Measurements from ENCODE around the gene COQ7. TPM values are rescaled to one million over a fixed set of nuclear protein-coding genes. Genes with fewer than 3 reads are reported as not detected.

The COQ7 gene
- total and polyA plus RNA-seq, 2 of the 4 experiments (the other 2 are of a cell fraction): 10.9 to 13.6 TPM

DNA sequence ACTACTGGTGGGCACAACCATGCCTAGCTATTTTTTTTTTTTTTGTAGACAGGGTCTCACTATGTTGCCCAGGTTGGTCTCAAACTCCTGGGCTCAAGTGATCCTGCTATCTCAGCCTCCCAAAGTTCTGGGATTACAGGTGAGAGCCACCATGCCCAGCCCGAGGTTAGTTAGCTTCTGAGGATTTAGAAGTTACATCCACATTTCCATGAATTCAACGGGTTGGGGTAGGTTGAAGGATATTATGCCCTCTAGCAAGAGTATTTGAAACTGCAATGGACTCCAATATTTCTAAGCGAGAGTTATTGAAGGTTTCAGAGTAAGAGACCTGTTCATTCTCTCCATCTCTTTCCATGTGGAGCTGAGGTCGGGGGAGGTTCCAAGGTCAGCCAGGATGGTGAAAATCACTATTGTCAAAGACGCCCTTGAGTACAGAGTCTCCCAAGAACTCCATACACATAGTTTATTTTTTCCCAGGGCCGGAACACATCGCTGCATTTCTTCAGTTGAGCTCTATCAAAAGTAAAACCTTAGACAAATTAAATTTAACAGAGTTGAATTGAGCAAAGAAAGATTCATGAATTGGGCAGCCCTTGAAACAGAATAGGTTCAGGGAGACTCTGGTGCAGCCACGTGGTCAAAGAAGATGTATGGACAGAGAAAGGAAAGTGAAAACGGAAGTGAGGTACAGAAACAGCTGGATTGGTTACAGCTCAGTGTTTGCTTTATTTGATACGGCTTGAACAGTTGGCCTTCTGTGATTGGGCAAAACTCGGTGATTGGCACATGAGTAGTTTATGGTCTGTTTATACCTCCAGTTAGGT lies 27.3 kb downstream of the COQ7 start:
- Histone ChIP-seq H3K56ac (ENCODE audit: extremely low read depth, insufficient read depth, low read length) (no peak overlapping the region), H3K23ac (ENCODE audit: low read depth, low read length) (no peak overlapping the region), H3K4me3 (ENCODE audit: insufficient read depth, low read depth, low read length) (no peak overlapping the region), H3K9ac (ENCODE audit: low read depth, low read length) (no peak overlapping the region), H3K79me1 (ENCODE audit: low read depth in 1 of 2, low read length in 2 of 2) (no peaks in the 10 kb centered on the region), H3K27me3 (ENCODE audit: control insufficient read depth, insufficient read depth, low read length) (no peaks in the 10 kb centered on the region), H3K4me1 (ENCODE audit: control insufficient read depth, insufficient read depth, low read length) (peaks cover 4% of the 10 kb centered on the region; the same call in 1 of the 2 replicates), H3K9me3 (ENCODE audit: control insufficient read depth, insufficient read depth, low read length) (peaks cover 5% of the 10 kb centered on the region), H2AK9ac (replicated peaks; ENCODE audit: low read depth, low read length, poor library complexity) (no peak overlapping the region), H3K14ac (replicated peaks; ENCODE audit: low read depth, low read length) (no peak overlapping the region), H3K9me1 (ENCODE audit: insufficient read depth, low read length) (peaks cover 2% of the 10 kb centered on the region), H4K91ac (ENCODE audit: insufficient read depth, low read depth, low read length) (no peak overlapping the region), H3K4me2 (ENCODE audit: low read depth, low read length) (no peak overlapping the region), H2BK5ac (ENCODE audit: low read depth, low read length, poor library complexity, severe bottlenecking) (no peak overlapping the region), H2AK5ac (ENCODE audit: low read depth, low read length) (0 out of 2 replicates have a peak overlapping the region, but pooled peaks have one; percentile 9), H2BK120ac (ENCODE audit: low read depth, low read length) (no peak overlapping the region), H3K18ac (ENCODE audit: low read depth, low read length) (no peak overlapping the region), H2AFZ (replicated peaks; ENCODE audit: low read length, poor library complexity) (no peak overlapping the region), H3K36me3 (ENCODE audit: control insufficient read depth, insufficient read depth, low read length) (no peaks in the 10 kb centered on the region), H4K5ac (ENCODE audit: low read depth, low read length) (no peak overlapping the region), H2BK20ac (ENCODE audit: low read depth, low read length) (0 out of 2 replicates have a peak overlapping the region, but pooled peaks have one; percentile 60), H4K20me1 (ENCODE audit: insufficient read depth, low read length) (no peaks in the 10 kb centered on the region), H4K8ac (ENCODE audit: low read depth in 2 of 2, low read length in 2 of 2) (no peak overlapping the region), H3K27ac (ENCODE audit: insufficient read depth, low read length) (no peak overlapping the region), H3K4ac (ENCODE audit: low read depth, low read length) (no peak overlapping the region), H2BK15ac (ENCODE audit: low read depth, low read length) (no peak overlapping the region)
- in situ Hi-C loops (cut with MboI; ENCODE audit: low sequenced_read_pairs) (no loop called here), dilution Hi-C loops (cut with HindIII; ENCODE audit: low sequenced_read_pairs, unreplicated experiment) (no loop called here), intact Hi-C loops (cut with micrococcal nuclease) (no loop called here)
- ChIA-PET CTCF (interaction anchor here (1.7 kb wide), 1 partner anchor 38 kb away, joined by 3 read pairs; no protein-coding TSS in a partner anchor), POLR2A (ENCODE audit: unreplicated experiment) (no interaction called here)
- ATAC-seq (ENCODE audit: low read depth): no peak
- no CpG with 5 or more reads among the region's 11 CpGs for WGBS, 2 experiments (ENCODE audit: extremely low coverage in 2 of 2, insufficient read length in 1 of 2)
- DNase-seq: no peak
- BruUV-seq (replicated peaks): no TSS peak
- TF ChIP-seq SMC3 (IDR thresholded peaks at IDR 0.05; ENCODE audit: low read depth, low read length) (no peak), RFX5 (IDR thresholded peaks at IDR 0.05; ENCODE audit: low read depth, low read length) (no peak), BHLHE40 (IDR thresholded peaks at IDR 0.05; ENCODE audit: low read depth, low read length) (no peak), CEBPB (IDR thresholded peaks at IDR 0.05; ENCODE audit: low read depth, low read length) (no peak), MXI1 (IDR thresholded peaks at IDR 0.05; ENCODE audit: borderline replicate concordance, low read depth, low read length) (no peak), FOS (IDR thresholded peaks at IDR 0.05; ENCODE audit: low read depth, low read length) (no peak), RAD21 (IDR thresholded peaks at IDR 0.05; ENCODE audit: low read length) (no peak), POLR2A (IDR thresholded peaks at IDR 0.05; ENCODE audit: low read depth, low read length) (no peak), MAFK (IDR thresholded peaks at IDR 0.05; ENCODE audit: low read depth, low read length) (no peak), RCOR1 (IDR thresholded peaks at IDR 0.05; ENCODE audit: insufficient replicate concordance, low read length) (no peak), NFE2L2 (IDR thresholded peaks at IDR 0.05; ENCODE audit: low read depth, low read length) (no peak), CHD1 (IDR thresholded peaks at IDR 0.05; ENCODE audit: low read depth, low read length) (no peak)
- TF ChIP-seq, protein P1, sequence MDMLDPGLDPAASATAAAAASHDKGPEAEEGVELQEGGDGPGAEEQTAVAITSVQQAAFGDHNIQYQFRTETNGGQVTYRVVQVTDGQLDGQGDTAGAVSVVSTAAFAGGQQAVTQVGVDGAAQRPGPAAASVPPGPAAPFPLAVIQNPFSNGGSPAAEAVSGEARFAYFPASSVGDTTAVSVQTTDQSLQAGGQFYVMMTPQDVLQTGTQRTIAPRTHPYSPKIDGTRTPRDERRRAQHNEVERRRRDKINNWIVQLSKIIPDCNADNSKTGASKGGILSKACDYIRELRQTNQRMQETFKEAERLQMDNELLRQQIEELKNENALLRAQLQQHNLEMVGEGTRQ (IDR thresholded peaks at IDR 0.05; ENCODE audit: low read depth, low read length): no peak
- TF ChIP-seq, protein P2, sequence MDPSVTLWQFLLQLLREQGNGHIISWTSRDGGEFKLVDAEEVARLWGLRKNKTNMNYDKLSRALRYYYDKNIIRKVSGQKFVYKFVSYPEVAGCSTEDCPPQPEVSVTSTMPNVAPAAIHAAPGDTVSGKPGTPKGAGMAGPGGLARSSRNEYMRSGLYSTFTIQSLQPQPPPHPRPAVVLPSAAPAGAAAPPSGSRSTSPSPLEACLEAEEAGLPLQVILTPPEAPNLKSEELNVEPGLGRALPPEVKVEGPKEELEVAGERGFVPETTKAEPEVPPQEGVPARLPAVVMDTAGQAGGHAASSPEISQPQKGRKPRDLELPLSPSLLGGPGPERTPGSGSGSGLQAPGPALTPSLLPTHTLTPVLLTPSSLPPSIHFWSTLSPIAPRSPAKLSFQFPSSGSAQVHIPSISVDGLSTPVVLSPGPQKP (IDR thresholded peaks at IDR 0.05; ENCODE audit: borderline replicate concordance, low read depth, low read length): no peak
- TF ChIP-seq, protein P3, sequence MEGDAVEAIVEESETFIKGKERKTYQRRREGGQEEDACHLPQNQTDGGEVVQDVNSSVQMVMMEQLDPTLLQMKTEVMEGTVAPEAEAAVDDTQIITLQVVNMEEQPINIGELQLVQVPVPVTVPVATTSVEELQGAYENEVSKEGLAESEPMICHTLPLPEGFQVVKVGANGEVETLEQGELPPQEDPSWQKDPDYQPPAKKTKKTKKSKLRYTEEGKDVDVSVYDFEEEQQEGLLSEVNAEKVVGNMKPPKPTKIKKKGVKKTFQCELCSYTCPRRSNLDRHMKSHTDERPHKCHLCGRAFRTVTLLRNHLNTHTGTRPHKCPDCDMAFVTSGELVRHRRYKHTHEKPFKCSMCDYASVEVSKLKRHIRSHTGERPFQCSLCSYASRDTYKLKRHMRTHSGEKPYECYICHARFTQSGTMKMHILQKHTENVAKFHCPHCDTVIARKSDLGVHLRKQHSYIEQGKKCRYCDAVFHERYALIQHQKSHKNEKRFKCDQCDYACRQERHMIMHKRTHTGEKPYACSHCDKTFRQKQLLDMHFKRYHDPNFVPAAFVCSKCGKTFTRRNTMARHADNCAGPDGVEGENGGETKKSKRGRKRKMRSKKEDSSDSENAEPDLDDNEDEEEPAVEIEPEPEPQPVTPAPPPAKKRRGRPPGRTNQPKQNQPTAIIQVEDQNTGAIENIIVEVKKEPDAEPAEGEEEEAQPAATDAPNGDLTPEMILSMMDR (conservative IDR thresholded peaks at IDR 0.05; ENCODE audit: low read depth, low read length): no peak
